SU-DHL-6 (cell line): ENCODE data around the gene TMEM214.

Source experiments
- H2AFZ ChIP-seq: fragments of 200-600 bp; sonication (generic); 2 replicates; pipeline ENCODE4 v1.6.1; 2014; ENCODE audit warnings: low read depth, mild to moderate bottlenecking, moderate library complexity, mixed read lengths, antibody characterized with exemption, low read length; ENCODE audit not compliant: severe bottlenecking
- H3F3A ChIP-seq: fragments of 200-600 bp; shearing (Covaris generic); 2 replicates; pipeline ENCODE4 v1.6.0; 2016; ENCODE audit warnings: antibody characterized with exemption, mild to moderate bottlenecking; ENCODE audit not compliant: insufficient read depth
- H3K27ac ChIP-seq: fragments of 200-600 bp; sonication (generic); 2 replicates; pipeline ENCODE4 v1.5.1; 2016; ENCODE audit warnings: low read depth, mild to moderate bottlenecking, low read length, moderate library complexity, mixed read lengths
- H3K27me3 ChIP-seq: fragments of 200-600 bp; sonication (generic), shearing (Covaris generic); 2 replicates; pipeline ENCODE4 v1.6.0; 2014; ENCODE audit warnings: mild to moderate bottlenecking, low read length
- H3K36me3 ChIP-seq: fragments of 200-600 bp; sonication (generic); 2 replicates; pipeline ENCODE4 v1.6.1; 2014; ENCODE audit warnings: mild to moderate bottlenecking, low read length, mixed read lengths
- H3K4me2 ChIP-seq: fragments of 300-600, 200-600 bp; shearing (Covaris generic), sonication (generic); 2 replicates; pipeline ENCODE4 v1.6.0; 2014; ENCODE audit warnings: low read length, low read depth, mild to moderate bottlenecking; ENCODE audit not compliant: poor library complexity, severe bottlenecking
- H3K4me3 ChIP-seq: fragments of 200-600 bp; sonication (generic); 2 replicates; pipeline ENCODE4 v1.5.1; 2014; ENCODE audit warnings: antibody characterized with exemption, low read length, mild to moderate bottlenecking, mixed read lengths; ENCODE audit not compliant: insufficient read depth, poor library complexity, severe bottlenecking
- H3K79me2 ChIP-seq: fragments of 200-600 bp; sonication (generic); 2 replicates; pipeline ENCODE4 v1.6.1; 2014; ENCODE audit warnings: mild to moderate bottlenecking, low read length, moderate library complexity; ENCODE audit not compliant: insufficient read depth
- H3K9ac ChIP-seq: fragments of 200-600 bp; sonication (generic); 2 replicates; pipeline ENCODE4 v1.7.0; 2014; ENCODE audit warnings: mild to moderate bottlenecking, low read length
- H3K9me2 ChIP-seq: fragments of 200-600 bp; sonication (generic); replicated peaks from 2 replicates; pipeline ENCODE4 v1.6.1; 2014; ENCODE audit warnings: low read length; ENCODE audit not compliant: insufficient read depth
- H3K9me3 ChIP-seq: fragments of 200-600 bp; sonication (generic); 2 replicates; pipeline ENCODE4 v1.6.1; 2014; ENCODE audit warnings: low read length, mixed read lengths; ENCODE audit not compliant: insufficient read depth
- H4K20me1 ChIP-seq: fragments of 200-600 bp; sonication (generic); 2 replicates; pipeline ENCODE4 v1.6.1; 2014; ENCODE audit warnings: low read depth, mild to moderate bottlenecking, antibody characterized with exemption, low read length, moderate library complexity, mixed read lengths
- CTCF ChIP-seq: fragments of 200-600 bp; sonication (generic); IDR thresholded peaks from one replicate; pipeline ENCODE4 v1.5.1; 2017; ENCODE audit warnings: antibody characterized with exemption, mild to moderate bottlenecking, low read length, moderate library complexity; ENCODE audit not compliant: insufficient read depth, poor library complexity, severe bottlenecking
- EZH2phosphoT487 ChIP-seq: fragments of 200-600 bp; sonication (generic), shearing (Covaris generic); conservative IDR thresholded peaks from 2 replicates; pipeline ENCODE4 v1.6.1; 2018; ENCODE audit warnings: mild to moderate bottlenecking, antibody characterized with exemption, low read length, moderate library complexity, mixed read lengths

Gene TMEM214

GRCh38 chr2:26998323-26998722 lies 34.4 kb upstream of the TMEM214 start:
- Histone ChIP-seq H4K20me1 (no peaks in the 10 kb centered on the region), H3K79me2 (no peaks in the 10 kb centered on the region), H3K27ac (no peak overlapping the region), H2AFZ (no peak overlapping the region), H3K27me3 (no peaks in the 10 kb centered on the region), H3K4me3 (no peak overlapping the region), H3F3A (no peaks in the 10 kb centered on the region), H3K9me3 (no peaks in the 10 kb centered on the region), H3K9me2 (no peaks in the 10 kb centered on the region), H3K36me3 (no peaks in the 10 kb centered on the region), H3K4me2 (no peak overlapping the region), H3K9ac (no peak overlapping the region)
- TF ChIP-seq EZH2phosphoT487 (no peak), CTCF (no peak)

DNA sequence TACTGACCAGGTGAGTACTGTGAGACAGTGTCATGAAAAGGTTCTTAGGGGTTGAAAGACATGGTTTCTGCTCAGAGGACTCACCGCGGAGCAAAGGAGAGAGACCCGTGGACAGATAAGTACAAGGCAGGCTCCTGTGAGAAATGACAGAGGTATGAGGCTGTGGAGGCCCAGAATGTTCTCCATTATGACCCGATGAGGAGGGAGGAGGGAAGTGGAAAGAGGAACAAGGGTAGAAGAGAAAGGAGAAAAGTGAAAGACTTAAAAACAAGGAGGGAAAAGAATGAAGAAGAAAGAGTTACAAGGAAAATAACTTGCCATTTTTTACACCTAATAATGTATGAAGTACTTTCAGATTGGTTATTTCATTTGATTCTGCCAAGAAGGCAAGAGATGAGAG lies 32.5 kb upstream of the TMEM214 start:
- no peaks in the 10 kb centered on the region for H3K27me3 ChIP-seq
- H3K9me3 ChIP-seq, result no peaks in the 10 kb centered on the region
- H3K4me3 ChIP-seq, result no peak overlapping the region
- H3F3A ChIP-seq, result no peaks in the 10 kb centered on the region
- no peaks in the 10 kb centered on the region for H3K36me3 ChIP-seq
- no peak overlapping the region for H3K27ac ChIP-seq
- TF ChIP-seq CTCF, result no peak
- no peak for TF ChIP-seq EZH2phosphoT487
- no peaks in the 10 kb centered on the region for H3K9me2 ChIP-seq
- H3K4me2 ChIP-seq, result no peak overlapping the region
- H3K9ac ChIP-seq, result no peak overlapping the region
- no peaks in the 10 kb centered on the region for H4K20me1 ChIP-seq
- H2AFZ ChIP-seq, result no peak overlapping the region
- H3K79me2 ChIP-seq, result no peaks in the 10 kb centered on the region

GRCh38 chr2:27000995-27001394 lies 31.8 kb upstream of the TMEM214 start:
- H3K9ac ChIP-seq, result no peak overlapping the region
- no peaks in the 10 kb centered on the region for H3K36me3 ChIP-seq
- no peak overlapping the region for H2AFZ ChIP-seq
- H3K4me2 ChIP-seq, result no peak overlapping the region
- no peaks in the 10 kb centered on the region for H3F3A ChIP-seq
- H4K20me1 ChIP-seq, result no peaks in the 10 kb centered on the region
- no peak overlapping the region for H3K27ac ChIP-seq
- no peaks in the 10 kb centered on the region for H3K9me3 ChIP-seq
- TF ChIP-seq EZH2phosphoT487, result no peak
- no peak for TF ChIP-seq CTCF
- H3K79me2 ChIP-seq, result no peaks in the 10 kb centered on the region
- H3K4me3 ChIP-seq, result no peak overlapping the region
- H3K27me3 ChIP-seq, result no peaks in the 10 kb centered on the region
- no peaks in the 10 kb centered on the region for H3K9me2 ChIP-seq

DNA sequence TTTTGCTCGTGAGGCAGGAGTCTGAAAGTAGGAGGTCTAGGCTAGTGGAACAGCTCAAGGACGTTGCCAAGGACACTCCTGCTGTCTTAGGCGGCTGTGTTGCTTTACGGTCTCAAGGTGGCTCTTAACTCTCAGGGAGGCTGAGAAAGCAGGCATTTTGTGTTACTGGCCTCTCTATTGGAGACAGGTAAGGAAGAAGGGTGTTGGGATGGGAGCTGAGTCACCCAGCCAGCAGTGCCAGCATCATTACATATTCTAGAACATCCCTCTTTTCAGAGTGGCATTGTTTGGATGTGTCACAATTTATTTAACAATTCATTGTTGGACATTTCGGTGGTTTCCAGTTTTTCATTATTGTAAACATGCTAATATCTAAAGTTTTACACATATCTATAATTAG lies 30.8 kb upstream of the TMEM214 start:
- Histone ChIP-seq H3K79me2 (no peaks in the 10 kb centered on the region), H2AFZ (no peak overlapping the region), H3K27me3 (no peaks in the 10 kb centered on the region), H3K9me2 (no peaks in the 10 kb centered on the region), H3K9me3 (no peaks in the 10 kb centered on the region), H3K4me3 (no peak overlapping the region), H3F3A (no peaks in the 10 kb centered on the region), H3K36me3 (no peaks in the 10 kb centered on the region), H3K4me2 (no peak overlapping the region), H3K9ac (no peak overlapping the region), H3K27ac (no peak overlapping the region), H4K20me1 (no peaks in the 10 kb centered on the region)
- no peak for TF ChIP-seq EZH2phosphoT487
- TF ChIP-seq CTCF, result no peak
